K562 (cell line): ENCODE data around the gene CABYR. TPM values are rescaled to one million over a fixed set of nuclear protein-coding genes. Genes with fewer than 3 reads are reported as not detected.

Experiments used
- ATAC-seq: fragments of 200-7000 bp; cut with Tn5 transposase; 3 replicates; pipeline ENCODE4 v1.9.1; 2020; ENCODE audit warnings: moderate library complexity
- BruUV-seq: library from RNA; stranded (reverse); fragments of 400-500 nt; replicated peaks from 2 replicates; lab custom pipeline; 2021; lab: Mats Ljungman, UMichigan
- CTCF ChIA-PET: fragments of 300-600 bp; formaldehyde crosslinking; extraction: SDS; loops from one replicate; lab custom pipeline; 2021; ENCODE audit warnings: low intra/inter-chr PET ratio; lab: Yijun Ruan, JAX
- POLR2A ChIA-PET: fragments of 300-600, 350-650 bp; sonication (Branson Sonifier 250); formaldehyde crosslinking; extraction: SDS; loops from one replicate; lab custom pipeline; 2021; ENCODE audit warnings: antibody characterized with exemption, inconsistent platforms; lab: Yijun Ruan, JAX
- DNase-seq, 4 experiments: peaks; one replicate each; pipeline versions ENCODE4 v3.0.0 to v3.0.0-alpha.2; 2011 to 2018; ENCODE audit warnings: low spot score in 3 of 4, mixed read lengths in 3 of 4; ENCODE audit errors: extremely low read depth in 1 of 4
- FAIRE-seq: peaks from 2 replicates; lab custom pipeline; 2011; peaks lifted over from hg19 to GRCh38; lab: Jason Lieb, UNC
- H2AFZ ChIP-seq: 2 replicates; pipeline ENCODE4 v1.6.0; 2011; ENCODE audit warnings: low read depth, low read length, control low read depth, inconsistent platforms
- H3K27ac ChIP-seq: fragments of 200-600 bp; 3 replicates; pipeline ENCODE4 v1.8.0; 2011; ENCODE audit warnings: low read depth, mild to moderate bottlenecking, control low read depth, inconsistent platforms, low read length, moderate library complexity, mixed read lengths; ENCODE audit errors: extremely low read depth
- H3K27me3 ChIP-seq, 2 experiments: fragments of 300-600 bp in 1 of 2; 2 replicates in 1 of 2; 3 replicates in 1 of 2; pipeline versions ENCODE4 v1.6.0 to v1.8.0; 2011; ENCODE audit warnings: inconsistent platforms in 2 of 2, low read length in 2 of 2, mild to moderate bottlenecking in 1 of 2, mixed read lengths in 1 of 2, moderate library complexity in 1 of 2; ENCODE audit not compliant: control insufficient read depth in 2 of 2, insufficient read depth in 2 of 2
- H3K36me3 ChIP-seq: fragments of 300-600 bp; 3 replicates; pipeline ENCODE4 v1.8.0; 2011; ENCODE audit warnings: mild to moderate bottlenecking, low read length, inconsistent platforms; ENCODE audit not compliant: control insufficient read depth, insufficient read depth
- H3K4me1 ChIP-seq, 2 experiments: fragments of 200-600 bp in 1 of 2; replicated peaks in 1 of 2; 2 replicates in 1 of 2; 3 replicates in 1 of 2; pipeline versions ENCODE4 v1.5.1 to v1.8.0; 2011; ENCODE audit warnings: inconsistent platforms in 2 of 2, low read length in 2 of 2, mild to moderate bottlenecking in 1 of 2, mixed read lengths in 1 of 2, moderate library complexity in 1 of 2; ENCODE audit not compliant: control insufficient read depth in 2 of 2, insufficient read depth in 2 of 2
- H3K4me2 ChIP-seq: 2 replicates; pipeline ENCODE4 v1.6.1; 2011; ENCODE audit warnings: low read length, control low read depth, inconsistent platforms, mixed read lengths; ENCODE audit not compliant: insufficient read depth
- H3K4me3 ChIP-seq: fragments of 200-600 bp; sonication (generic), shearing (Covaris generic); 2 replicates; pipeline ENCODE4 v1.5.1; 2016; ENCODE audit warnings: control low read depth, inconsistent platforms
- H3K79me2 ChIP-seq: fragments of 200-600 bp; 3 replicates; pipeline ENCODE4 v1.8.0; 2011; ENCODE audit warnings: low read length, inconsistent platforms; ENCODE audit not compliant: control insufficient read depth, insufficient read depth
- H3K9ac ChIP-seq, 2 experiments: 2 replicates each; pipeline versions ENCODE4 v1.6.0 to v1.6.1; 2011; ENCODE audit warnings: low read depth in 2 of 2, low read length in 2 of 2, control low read depth in 1 of 2, inconsistent platforms in 1 of 2, mild to moderate bottlenecking in 1 of 2, mixed read lengths in 1 of 2; ENCODE audit not compliant: insufficient read depth in 1 of 2
- H3K9me1 ChIP-seq: one replicate; pipeline ENCODE4 v1.6.0; 2011; ENCODE audit warnings: inconsistent platforms, mild to moderate bottlenecking, low read length, moderate library complexity; ENCODE audit not compliant: control insufficient read depth, insufficient read depth
- H3K9me3 ChIP-seq: replicated peaks from 2 replicates; pipeline ENCODE4 v1.5.1; 2011; ENCODE audit warnings: low read depth, low read length, inconsistent platforms; ENCODE audit not compliant: control insufficient read depth, insufficient read depth
- H4K20me1 ChIP-seq: replicated peaks from 2 replicates; pipeline ENCODE4 v1.6.1; 2011; ENCODE audit warnings: low read length, inconsistent platforms, mixed read lengths; ENCODE audit not compliant: control insufficient read depth, insufficient read depth
- IFI16 ChIP-seq: fragments of 250-450 bp; sonication (Bioruptor Pico); IDR thresholded peaks from 2 replicates; pipeline ENCODE4 v2.1.2; 2022; ENCODE audit warnings: mild to moderate bottlenecking, inconsistent platforms
- ILK ChIP-seq: fragments of 450-650 bp; IDR thresholded peaks from 2 replicates; pipeline ENCODE4 v1.6.1; 2016; ENCODE audit warnings: missing genetic modification characterization, low read depth, mild to moderate bottlenecking, missing compliant biosample characterization, moderate library complexity, borderline replicate concordance
- JUNB ChIP-seq: fragments of 450-650 bp; formaldehyde crosslinking; conservative IDR thresholded peaks from 2 replicates; pipeline ENCODE4 v1.4.0; 2020; ENCODE audit warnings: mild to moderate bottlenecking
- KLF6 ChIP-seq: fragments of 250-450 bp; sonication (Bioruptor Pico); IDR thresholded peaks from 2 replicates; pipeline ENCODE4 v1.4.0; 2020; ENCODE audit warnings: mild to moderate bottlenecking, moderate library complexity, borderline replicate concordance
- LEF1 ChIP-seq: fragments of 450-650 bp; IDR thresholded peaks from 2 replicates; pipeline ENCODE4 v1.6.1; 2016; ENCODE audit warnings: mild to moderate bottlenecking
- RBM15 ChIP-seq: fragments of 200-400 bp; formaldehyde crosslinking; IDR thresholded peaks from 2 replicates; pipeline ENCODE4 v1.6.1; 2018; ENCODE audit warnings: mild to moderate bottlenecking, low read length, moderate library complexity; ENCODE audit not compliant: insufficient read depth
- TBP ChIP-seq: optimal IDR thresholded peaks from 2 replicates; pipeline ENCODE3; 2011; ENCODE audit warnings: low read depth, low read length, improper control_type of control experiment
- ZNF143 ChIP-seq: sonication (generic); formaldehyde crosslinking; IDR thresholded peaks from 2 replicates; pipeline ENCODE4 v1.9.0; 2022; ENCODE audit warnings: mild to moderate bottlenecking, missing genetic modification reagents
- ZNF174 ChIP-seq: fragments of 250-450 bp; sonication (Bioruptor Pico); IDR thresholded peaks from 2 replicates; pipeline ENCODE4 v1.4.0; 2020; ENCODE audit warnings: mild to moderate bottlenecking
- ZNF232 ChIP-seq: sonication (generic); formaldehyde crosslinking; IDR thresholded peaks from 2 replicates; pipeline ENCODE4 v1.8.0; 2022; ENCODE audit warnings: mild to moderate bottlenecking, missing genetic modification reagents
- ZNF354B ChIP-seq: fragments of 250-450 bp; sonication (Bioruptor Pico); IDR thresholded peaks from 2 replicates; pipeline ENCODE4 v1.4.0; 2020
- ZNF785 ChIP-seq: fragments of 250-450 bp; sonication (Bioruptor Pico); IDR thresholded peaks from 2 replicates; pipeline ENCODE4 v1.4.0; 2020; ENCODE audit warnings: mild to moderate bottlenecking
- WGBS: fragments of 100-300 bp; shearing (Covaris generic); methylation state at CpG from one replicate; pipeline ENCODE4 v1.1.6; 2016; ENCODE audit warnings: low coverage, mixed read lengths; ENCODE audit not compliant: insufficient coverage; ENCODE audit errors: missing lambda C conversion rate; 5-methylcytosine and 5-hydroxymethylcytosine counted together
- in situ Hi-C: fragments of 300-500 bp; cut with MboI; formaldehyde crosslinking; loops from 4 replicates; pipeline ENCODE4 v1.15.0; 2018; ENCODE audit warnings: inconsistent platforms, mixed read lengths
- intact Hi-C: fragments of 100-400 bp; cut with micrococcal nuclease; formaldehyde crosslinking; loops from 2 replicates; pipeline ENCODE4 v1.14.2; 2022
- polyA plus RNA-seq, 8 experiments: library from polyadenylated mRNA; depleted of rRNA in 4 of 8; stranded (reverse) in 5 of 8; unstranded in 3 of 8; fragments of >200 nt; fragmentation: Nextera tagmentation in 2 of 8; fragmentation: Illumina TruSeq in 1 of 8; extraction: Ambion mirVana in 2 of 8; extraction: Trizol in 1 of 8; gene quantifications; 2 replicates each; pipeline versions ENCODE4 v1.2.1 to v1.2.3, GENCODE V29; 2011 to 2014; ENCODE audit warnings: inconsistent platforms in 1 of 8, missing spikeins in 1 of 8
- total RNA-seq, 7 experiments: library from RNA; depleted of rRNA in 6 of 7; stranded (reverse); fragments of >200 nt in 6 of 7; fragmentation: Illumina TruSeq in 2 of 7; extraction: Trizol in 2 of 7; gene quantifications; 2 replicates each; pipeline versions ENCODE4 v1.2.1 to v1.2.3, GENCODE V29; 2011 to 2021; ENCODE audit warnings: low replicate concordance in 1 of 7
- TF ChIP-seq, protein P1 (sequence below): sonication (generic); formaldehyde crosslinking; IDR thresholded peaks from 2 replicates; pipeline ENCODE4 v1.8.1; 2023; ENCODE audit warnings: mild to moderate bottlenecking, missing genetic modification reagents
- TF ChIP-seq, protein P2 (sequence below): fragments of 250-450 bp; sonication (Bioruptor Pico); IDR thresholded peaks from 2 replicates; pipeline ENCODE4 v1.5.0; 2020; ENCODE audit warnings: mild to moderate bottlenecking, borderline replicate concordance
- TF ChIP-seq, protein P3 (sequence below): sonication (generic); formaldehyde crosslinking; IDR thresholded peaks from 2 replicates; pipeline ENCODE4 v1.8.0; 2023; ENCODE audit warnings: mild to moderate bottlenecking, missing genetic modification reagents

The CABYR gene
- total and polyA plus RNA-seq, 9 of the 15 experiments (the other 6 are each of a cell fraction or from before 2014, with no cell fraction given): not detected

DNA sequence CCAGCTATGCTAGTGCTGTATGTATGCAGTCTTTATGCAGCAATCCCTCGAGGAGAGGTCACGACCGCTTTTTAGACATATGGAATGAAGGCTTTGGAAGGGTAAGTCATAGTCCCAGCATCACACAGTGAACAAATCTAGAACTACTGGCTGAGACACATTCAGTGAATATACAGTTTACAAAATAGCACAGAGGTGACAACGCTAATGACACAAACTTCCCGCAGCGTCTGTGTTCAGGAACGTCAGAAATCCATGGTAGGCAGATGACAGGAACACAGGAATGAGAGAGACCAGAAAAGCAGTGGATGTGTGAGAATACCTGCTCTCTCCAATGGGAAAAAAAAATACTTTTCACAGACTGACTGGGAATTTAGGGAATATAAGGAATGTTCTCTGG is 29.6 kb downstream of the CABYR start:
- H3K36me3 ChIP-seq: no peaks in the 10 kb centered on the region
- no peak overlapping the region for H3K27ac ChIP-seq
- ChIA-PET POLR2A (interaction anchor here (0.9 kb wide), 1 partner anchor 46 kb away, joined by 3 read pairs; no protein-coding TSS in a partner anchor), CTCF (no interaction called here)
- FAIRE-seq (no peak), DNase-seq (no peak)
- in situ Hi-C loops: no loop called here
- H3K4me2 ChIP-seq: no peak overlapping the region
- intact Hi-C loops: no loop called here
- TF ChIP-seq ZNF143 (CRISPR knock-in tag) (no peak), LEF1 (no peak), RBM15 (no peak), KLF6 (CRISPR knock-in tag) (no peak), ZNF354B (CRISPR knock-in tag) (no peak), ZNF232 (CRISPR knock-in tag) (no peak), ZNF785 (CRISPR knock-in tag) (no peak), ILK (tag) (no peak), ZNF174 (CRISPR knock-in tag) (no peak), TBP (no peak), JUNB (CRISPR knock-in tag) (no peak), IFI16 (no peak)
- TF ChIP-seq, protein P1, sequence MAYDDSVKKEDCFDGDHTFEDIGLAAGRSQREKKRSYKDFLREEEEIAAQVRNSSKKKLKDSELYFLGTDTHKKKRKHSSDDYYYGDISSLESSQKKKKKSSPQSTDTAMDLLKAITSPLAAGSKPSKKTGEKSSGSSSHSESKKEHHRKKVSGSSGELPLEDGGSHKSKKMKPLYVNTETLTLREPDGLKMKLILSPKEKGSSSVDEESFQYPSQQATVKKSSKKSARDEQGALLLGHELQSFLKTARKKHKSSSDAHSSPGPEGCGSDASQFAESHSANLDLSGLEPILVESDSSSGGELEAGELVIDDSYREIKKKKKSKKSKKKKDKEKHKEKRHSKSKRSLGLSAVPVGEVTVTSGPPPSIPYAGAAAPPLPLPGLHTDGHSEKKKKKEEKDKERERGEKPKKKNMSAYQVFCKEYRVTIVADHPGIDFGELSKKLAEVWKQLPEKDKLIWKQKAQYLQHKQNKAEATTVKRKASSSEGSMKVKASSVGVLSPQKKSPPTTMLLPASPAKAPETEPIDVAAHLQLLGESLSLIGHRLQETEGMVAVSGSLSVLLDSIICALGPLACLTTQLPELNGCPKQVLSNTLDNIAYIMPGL (CRISPR knock-in tag): no peak
- TF ChIP-seq, protein P2, sequence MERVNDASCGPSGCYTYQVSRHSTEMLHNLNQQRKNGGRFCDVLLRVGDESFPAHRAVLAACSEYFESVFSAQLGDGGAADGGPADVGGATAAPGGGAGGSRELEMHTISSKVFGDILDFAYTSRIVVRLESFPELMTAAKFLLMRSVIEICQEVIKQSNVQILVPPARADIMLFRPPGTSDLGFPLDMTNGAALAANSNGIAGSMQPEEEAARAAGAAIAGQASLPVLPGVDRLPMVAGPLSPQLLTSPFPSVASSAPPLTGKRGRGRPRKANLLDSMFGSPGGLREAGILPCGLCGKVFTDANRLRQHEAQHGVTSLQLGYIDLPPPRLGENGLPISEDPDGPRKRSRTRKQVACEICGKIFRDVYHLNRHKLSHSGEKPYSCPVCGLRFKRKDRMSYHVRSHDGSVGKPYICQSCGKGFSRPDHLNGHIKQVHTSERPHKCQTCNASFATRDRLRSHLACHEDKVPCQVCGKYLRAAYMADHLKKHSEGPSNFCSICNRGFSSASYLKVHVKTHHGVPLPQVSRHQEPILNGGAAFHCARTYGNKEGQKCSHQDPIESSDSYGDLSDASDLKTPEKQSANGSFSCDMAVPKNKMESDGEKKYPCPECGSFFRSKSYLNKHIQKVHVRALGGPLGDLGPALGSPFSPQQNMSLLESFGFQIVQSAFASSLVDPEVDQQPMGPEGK (CRISPR knock-in tag): no peak
- TF ChIP-seq, protein P3, sequence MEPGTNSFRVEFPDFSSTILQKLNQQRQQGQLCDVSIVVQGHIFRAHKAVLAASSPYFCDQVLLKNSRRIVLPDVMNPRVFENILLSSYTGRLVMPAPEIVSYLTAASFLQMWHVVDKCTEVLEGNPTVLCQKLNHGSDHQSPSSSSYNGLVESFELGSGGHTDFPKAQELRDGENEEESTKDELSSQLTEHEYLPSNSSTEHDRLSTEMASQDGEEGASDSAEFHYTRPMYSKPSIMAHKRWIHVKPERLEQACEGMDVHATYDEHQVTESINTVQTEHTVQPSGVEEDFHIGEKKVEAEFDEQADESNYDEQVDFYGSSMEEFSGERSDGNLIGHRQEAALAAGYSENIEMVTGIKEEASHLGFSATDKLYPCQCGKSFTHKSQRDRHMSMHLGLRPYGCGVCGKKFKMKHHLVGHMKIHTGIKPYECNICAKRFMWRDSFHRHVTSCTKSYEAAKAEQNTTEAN (CRISPR knock-in tag): no peak
- TF ChIP-seq, all 486 proteins: peak for 0
- H3K9ac ChIP-seq: no peak overlapping the region
- ATAC-seq: no peak
- peaks cover 24 to 25% of the 10 kb centered on the region in 2 experiments; a peak in 4 of 5 replicates for H3K27me3 ChIP-seq
- no peaks in the 10 kb centered on the region for H3K79me2 ChIP-seq
- no peaks in the 10 kb centered on the region for H3K4me1 ChIP-seq
- no peak overlapping the region for H3K4me3 ChIP-seq
- 2% methylated on average over 7 of the region's 7 CpGs for WGBS
- no peaks in the 10 kb centered on the region for H3K9me3 ChIP-seq
- no peaks in the 10 kb centered on the region for H3K9me1 ChIP-seq
- BruUV-seq: no TSS peak
- H2AFZ ChIP-seq: no peak overlapping the region
- no peaks in the 10 kb centered on the region for H4K20me1 ChIP-seq
